Forelimb muscle (tissue), 1 donor: ENCODE data around the gene MTAP. TPM values are rescaled to one million over a fixed set of nuclear protein-coding genes. Genes with fewer than 3 reads are reported as not detected.

Source experiments
- DNase-seq: peaks from one replicate; pipeline ENCODE4 v3.0.0-alpha.2; 2013; ENCODE audit warnings: low read depth
- polyA plus RNA-seq: library from polyadenylated mRNA; unstranded; fragments of 120-200 nt; gene quantifications from one replicate; pipeline ENCODE4 v1.2.1, GENCODE V29; 2013; ENCODE audit not compliant: insufficient read length

Gene MTAP
- polyA plus RNA-seq, 1 donor: 23.5 TPM

GRCh38 chr9:21969011-21969940, 166.8 kb downstream of the MTAP start:
- DNase-seq: no peak

GRCh38 chr9:21969951-21970799, 167.7 kb downstream of the MTAP start:
- no peak for DNase-seq

DNA sequence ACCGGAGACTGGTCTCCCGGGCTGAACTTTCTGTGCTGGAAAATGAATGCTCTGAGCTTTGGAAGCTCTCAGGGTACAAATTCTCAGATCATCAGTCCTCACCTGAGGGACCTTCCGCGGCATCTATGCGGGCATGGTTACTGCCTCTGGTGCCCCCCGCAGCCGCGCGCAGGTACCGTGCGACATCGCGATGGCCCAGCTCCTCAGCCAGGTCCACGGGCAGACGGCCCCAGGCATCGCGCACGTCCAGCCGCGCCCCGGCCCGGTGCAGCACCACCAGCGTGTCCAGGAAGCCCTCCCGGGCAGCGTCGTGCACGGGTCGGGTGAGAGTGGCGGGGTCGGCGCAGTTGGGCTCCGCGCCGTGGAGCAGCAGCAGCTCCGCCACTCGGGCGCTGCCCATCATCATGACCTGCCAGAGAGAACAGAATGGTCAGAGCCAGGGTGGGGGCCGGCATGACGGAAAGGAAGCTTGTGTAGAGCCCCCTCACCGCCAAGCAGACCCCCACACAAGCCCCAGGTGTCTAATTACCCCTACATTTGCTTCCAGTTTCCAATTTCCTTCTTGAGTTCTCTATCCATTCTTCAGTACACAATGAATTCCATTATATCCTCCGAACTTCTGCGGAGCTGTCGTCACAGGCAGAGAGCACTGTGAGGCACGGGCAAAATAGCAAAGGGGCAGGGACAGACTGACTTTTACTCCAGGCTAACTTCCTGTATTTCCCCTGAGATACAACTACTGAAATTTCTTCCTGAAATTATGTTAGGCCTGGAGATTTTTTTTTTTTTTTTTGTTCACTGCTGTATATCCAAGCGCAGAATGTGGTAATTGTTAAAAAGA, 168.6 kb downstream of the MTAP start:
- no peak for DNase-seq

GRCh38 chr9:21972361-21972760, 169.9 kb downstream of the MTAP start:
- no peak for DNase-seq

GRCh38 chr9:21974343-21974721, 171.9 kb downstream of the MTAP start:
- DNase-seq: no peak

- no peak for DNase-seq
Measured at GRCh38 chr9:21974722-21975409, 172.4 kb downstream of the MTAP start.

DNA sequence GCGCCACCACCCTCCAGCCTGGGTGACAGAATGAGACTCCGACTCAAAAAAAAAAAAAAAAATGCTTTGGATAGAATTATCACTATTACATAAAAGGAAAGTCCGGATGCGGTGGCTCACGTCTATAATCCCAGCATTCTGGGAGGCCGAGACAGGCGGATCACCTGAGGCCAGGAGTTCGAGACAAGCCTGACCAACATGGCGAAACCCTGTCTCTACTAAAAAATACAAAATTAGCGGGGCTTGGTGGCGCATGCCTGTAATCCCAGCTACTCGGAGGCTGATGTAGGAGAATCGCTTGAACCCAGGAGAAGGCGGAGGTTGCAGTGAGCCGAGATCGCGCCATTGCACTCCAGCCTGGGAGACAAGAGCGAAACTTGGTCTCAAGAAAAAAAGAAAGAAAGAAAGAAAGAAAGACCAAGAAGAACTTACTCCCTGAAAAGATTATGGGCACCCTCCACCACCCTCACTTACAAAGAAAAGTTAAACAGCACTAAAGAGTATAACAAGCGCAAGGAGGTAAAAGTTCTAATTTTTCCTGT, 174.0 kb downstream of the MTAP start:
- no peak for DNase-seq

DNA sequence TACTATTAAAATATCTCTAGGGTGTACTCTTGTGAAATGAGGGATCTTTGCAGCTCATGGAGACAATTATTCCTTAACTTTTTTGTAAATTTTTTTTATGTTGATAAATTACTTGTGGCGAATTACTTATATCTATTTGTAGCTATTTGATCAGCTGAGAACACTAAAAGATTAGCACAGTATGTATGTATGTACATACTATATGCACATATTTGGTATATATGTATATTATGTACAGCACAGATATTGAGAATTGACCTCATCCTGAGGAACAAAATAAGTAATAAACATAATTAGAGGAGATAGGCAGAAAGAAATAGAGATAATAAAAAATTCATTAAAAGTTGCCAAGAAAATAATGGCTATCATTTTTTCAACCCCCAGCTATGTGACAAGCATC, 180.0 kb downstream of the MTAP start:
- no peak for DNase-seq

DNA sequence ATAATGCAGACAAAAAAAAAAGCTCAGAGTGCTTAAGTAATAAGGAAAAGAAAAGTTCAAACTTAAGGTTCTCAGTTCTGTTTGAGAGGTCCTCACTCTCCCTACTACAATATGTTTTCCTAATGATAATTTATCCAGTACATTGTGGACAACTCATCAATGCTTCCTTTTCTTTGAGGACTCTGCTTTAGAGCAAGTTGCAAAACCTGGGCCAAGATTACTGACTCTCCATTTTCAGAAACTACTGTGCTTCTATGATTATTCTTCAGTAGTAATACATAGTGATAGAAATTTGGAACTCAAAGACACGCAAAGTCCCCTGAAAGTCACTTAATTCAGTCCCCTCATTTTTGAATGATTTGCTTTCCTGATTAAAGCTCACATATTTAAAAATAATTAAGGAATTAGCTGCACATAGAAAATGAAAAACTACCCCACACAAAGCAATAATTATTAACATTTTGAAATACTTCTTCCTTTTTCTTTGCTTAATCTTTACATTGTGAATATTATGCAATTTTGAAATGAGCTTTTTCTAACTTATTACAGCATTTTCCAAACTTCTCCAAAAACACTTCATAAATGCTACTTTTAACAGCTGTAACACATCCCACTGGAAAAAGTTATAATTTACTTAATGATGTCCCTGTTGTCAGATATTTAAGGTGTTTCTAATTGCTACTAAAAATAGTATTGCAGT, 180.6 kb downstream of the MTAP start:
- no peak for DNase-seq

- no peak for DNase-seq
Measured at GRCh38 chr9:21983561-21983935, 181.1 kb downstream of the MTAP start.

GRCh38 chr9:21984101-21984500, 181.7 kb downstream of the MTAP start:
- no peak for DNase-seq

DNA sequence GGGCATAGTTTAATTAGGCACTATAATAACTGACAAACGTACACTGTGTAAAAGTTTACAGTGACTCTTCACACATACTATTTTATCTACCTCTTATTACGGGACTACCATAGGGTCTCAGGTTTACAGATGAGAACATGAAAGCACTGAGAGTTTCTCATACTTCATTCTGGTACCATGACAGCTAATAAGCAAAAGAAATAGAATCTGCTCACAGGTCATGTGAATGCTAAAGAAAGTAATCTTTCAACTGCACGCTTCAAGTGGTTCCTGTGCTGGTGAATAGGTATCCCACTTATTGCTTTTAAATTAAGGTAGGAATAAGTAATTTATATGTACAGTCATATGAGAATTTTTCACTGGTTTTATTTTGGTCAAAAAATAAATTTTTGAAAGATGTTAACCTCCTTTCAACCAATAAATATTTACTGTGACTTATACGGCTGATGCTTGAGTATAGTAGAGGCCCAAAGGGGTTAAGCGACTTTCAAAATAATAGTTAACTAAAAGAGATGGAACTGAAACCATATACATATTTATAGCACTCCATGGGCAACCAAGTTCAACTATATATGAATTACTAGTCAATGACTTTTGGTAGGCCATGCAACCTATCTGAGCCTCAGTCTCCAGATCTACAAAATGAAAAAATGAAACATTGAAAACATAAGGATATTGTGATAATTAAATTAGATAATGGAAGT, 183.7 kb downstream of the MTAP start:
- no peak for DNase-seq

Other genes with a start within 250 kb of the MTAP start
- 0.30 TPM for gene CDKN2A, start 191.8 kb downstream of the MTAP start, polyA plus RNA-seq
- 0.15 TPM for gene CDKN2B-AS1, start 192.2 kb downstream of the MTAP start, polyA plus RNA-seq
- 0.25 TPM for gene CDKN2B, start 206.7 kb downstream of the MTAP start, polyA plus RNA-seq